HEK293 (cell line): ENCODE data around the gene C6orf89.

Source experiments
- CTCF ChIA-PET: fragments of 350-600 bp; formaldehyde crosslinking; extraction: SDS; loops from one replicate; lab custom pipeline; 2021; ENCODE audit warnings: antibody characterized with exemption; lab: Yijun Ruan, JAX
- POLR2A ChIA-PET: fragments of 300-600 bp; formaldehyde crosslinking; extraction: SDS; loops from one replicate; lab custom pipeline; 2020; ENCODE audit warnings: antibody characterized with exemption, inconsistent platforms; lab: Yijun Ruan, JAX
- H3K27ac ChIP-seq: fragments of 200-500 bp; sonication (Bioruptor generic); 2 replicates; pipeline ENCODE4 v1.5.1; 2014; ENCODE audit warnings: low read depth, low read length, control low read depth, inconsistent platforms; ENCODE audit errors: extremely low read depth
- H3K36me3 ChIP-seq, 2 experiments: fragments of 200-500 bp in 1 of 2; sonication (Bioruptor generic) in 1 of 2; 1 replicate in 1 of 2; 2 replicates in 1 of 2; pipeline ENCODE4 v1.5.1; 2014 to 2017; ENCODE audit warnings: inconsistent platforms in 2 of 2, low read length in 2 of 2; ENCODE audit not compliant: control insufficient read depth in 2 of 2, insufficient read depth in 1 of 2
- H3K4me1 ChIP-seq: fragments of 200-500 bp; sonication (Bioruptor generic); 2 replicates; pipeline ENCODE4 v1.5.1; 2014; ENCODE audit warnings: mild to moderate bottlenecking, low read length, inconsistent platforms; ENCODE audit not compliant: control insufficient read depth, insufficient read depth
- H3K4me3 ChIP-seq: 2 replicates; pipeline ENCODE4 v1.5.1; 2011; ENCODE audit warnings: low read depth, mild to moderate bottlenecking, control low read depth, low read length, moderate library complexity
- H3K9me3 ChIP-seq: fragments of 200-500 bp; sonication (Bioruptor generic); 2 replicates; pipeline ENCODE4 v1.5.1; 2014; ENCODE audit warnings: low read depth, low read length, inconsistent platforms; ENCODE audit not compliant: control insufficient read depth, insufficient read depth
- EGR2 ChIP-seq: fragments of 450-650 bp; formaldehyde crosslinking; IDR thresholded peaks from 2 replicates; pipeline ENCODE4 v1.5.1; 2016; ENCODE audit warnings: low read depth, missing biosample characterization, missing genetic modification characterization
- OSR2 ChIP-seq: fragments of 450-650 bp; formaldehyde crosslinking; IDR thresholded peaks from 2 replicates; pipeline ENCODE4 v1.5.1; 2016; ENCODE audit warnings: missing biosample characterization, missing genetic modification characterization
- PRDM1 ChIP-seq: fragments of 450-650 bp; formaldehyde crosslinking; IDR thresholded peaks from 2 replicates; pipeline ENCODE4; 2016; ENCODE audit warnings: missing biosample characterization, missing genetic modification characterization
- WT1 ChIP-seq: fragments of 450-650 bp; formaldehyde crosslinking; IDR thresholded peaks from 2 replicates; pipeline ENCODE4 v1.5.1; 2016; ENCODE audit warnings: missing biosample characterization, missing genetic modification characterization
- ZFHX2 ChIP-seq: fragments of 450-650 bp; formaldehyde crosslinking; conservative IDR thresholded peaks from 2 replicates; pipeline ENCODE4 v1.5.1; 2016; ENCODE audit warnings: missing biosample characterization, missing genetic modification characterization
- ZNF10 ChIP-seq: fragments of 450-650 bp; formaldehyde crosslinking; IDR thresholded peaks from 2 replicates; pipeline ENCODE4 v1.5.1; 2017; ENCODE audit warnings: missing biosample characterization, missing genetic modification characterization
- ZNF138 ChIP-seq: fragments of 450-650 bp; formaldehyde crosslinking; IDR thresholded peaks from 2 replicates; pipeline ENCODE4 v1.5.1; 2016; ENCODE audit warnings: missing biosample characterization, missing genetic modification characterization, borderline replicate concordance
- ZNF140 ChIP-seq: fragments of 450-650 bp; formaldehyde crosslinking; IDR thresholded peaks from 2 replicates; pipeline ENCODE4 v1.5.1; 2016; ENCODE audit warnings: missing biosample characterization, missing genetic modification characterization
- ZNF16 ChIP-seq: fragments of 450-650 bp; formaldehyde crosslinking; IDR thresholded peaks from 2 replicates; pipeline ENCODE4 v1.5.1; 2016; ENCODE audit warnings: low read depth, missing biosample characterization, missing genetic modification characterization
- ZNF174 ChIP-seq: fragments of 450-650 bp; formaldehyde crosslinking; IDR thresholded peaks from 2 replicates; pipeline ENCODE4 v1.5.0; 2017; ENCODE audit warnings: missing biosample characterization, mild to moderate bottlenecking, missing genetic modification characterization
- ZNF175 ChIP-seq: fragments of 450-650 bp; formaldehyde crosslinking; IDR thresholded peaks from 2 replicates; pipeline ENCODE4 v1.5.1; 2016; ENCODE audit warnings: missing biosample characterization, missing genetic modification characterization
- ZNF18 ChIP-seq: fragments of 450-650 bp; formaldehyde crosslinking; IDR thresholded peaks from 2 replicates; pipeline ENCODE4 v1.5.1; 2016; ENCODE audit warnings: missing biosample characterization, missing genetic modification characterization
- ZNF202 ChIP-seq: fragments of 450-650 bp; formaldehyde crosslinking; IDR thresholded peaks from 2 replicates; pipeline ENCODE4 v1.5.1; 2016; ENCODE audit warnings: missing biosample characterization, missing genetic modification characterization, borderline replicate concordance
- ZNF433 ChIP-seq: fragments of 450-650 bp; formaldehyde crosslinking; IDR thresholded peaks from 2 replicates; pipeline ENCODE4 v1.5.1; 2016; ENCODE audit warnings: missing biosample characterization, missing genetic modification characterization, low read depth
- ZNF600 ChIP-seq: fragments of 450-650 bp; formaldehyde crosslinking; IDR thresholded peaks from 2 replicates; pipeline ENCODE4 v1.5.1; 2016; ENCODE audit warnings: missing biosample characterization, missing genetic modification characterization

Gene C6orf89

DNA sequence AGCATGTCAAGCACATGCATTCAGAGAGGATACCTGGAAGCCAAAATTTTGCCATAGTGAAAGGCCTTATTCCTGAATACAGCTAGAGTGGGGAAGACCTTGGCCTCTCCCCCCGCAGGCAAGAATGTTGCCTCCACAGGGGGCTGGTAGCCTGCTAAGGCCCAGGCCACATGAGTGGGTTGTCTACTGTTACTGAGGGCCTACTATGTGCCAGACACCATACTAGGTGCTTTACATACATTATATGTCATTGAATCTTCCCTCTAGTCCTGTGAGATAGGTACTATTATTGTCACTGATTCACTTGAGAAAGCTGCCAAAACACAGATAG lies 68.1 kb downstream of the C6orf89 start:
- H3K27ac ChIP-seq: no peak overlapping the region
- H3K4me3 ChIP-seq: no peak overlapping the region
- POLR2A ChIA-PET: interaction anchor here (1.7 kb wide), 1 partner anchor 275 kb away, joined by 4 read pairs; the partner anchor contains the start of gene CDKN1A
- no peaks in the 10 kb centered on the region for H3K4me1 ChIP-seq
- TF ChIP-seq ZNF138 (tag by site-specific recombination) (no peak), ZNF10 (tag by site-specific recombination) (no peak), ZNF202 (tag by site-specific recombination) (no peak), OSR2 (no peak), ZNF600 (tag by site-specific recombination) (no peak), ZNF18 (no peak), EGR2 (tag by site-specific recombination) (no peak), ZFHX2 (tag by site-specific recombination) (no peak), ZNF433 (tag by site-specific recombination) (no peak), WT1 (no peak), ZNF16 (tag by site-specific recombination) (no peak), ZNF174 (tag by site-specific recombination) (no peak)
- H3K36me3 ChIP-seq: no peaks in the 10 kb centered on the region
- CTCF ChIA-PET: interaction anchor here (0.7 to 1.1 kb wide), 2 partner anchors 103 to 514 kb away, joined by 3 to 4 read pairs; no protein-coding TSS in a partner anchor
- H3K9me3 ChIP-seq: no peaks in the 10 kb centered on the region

DNA sequence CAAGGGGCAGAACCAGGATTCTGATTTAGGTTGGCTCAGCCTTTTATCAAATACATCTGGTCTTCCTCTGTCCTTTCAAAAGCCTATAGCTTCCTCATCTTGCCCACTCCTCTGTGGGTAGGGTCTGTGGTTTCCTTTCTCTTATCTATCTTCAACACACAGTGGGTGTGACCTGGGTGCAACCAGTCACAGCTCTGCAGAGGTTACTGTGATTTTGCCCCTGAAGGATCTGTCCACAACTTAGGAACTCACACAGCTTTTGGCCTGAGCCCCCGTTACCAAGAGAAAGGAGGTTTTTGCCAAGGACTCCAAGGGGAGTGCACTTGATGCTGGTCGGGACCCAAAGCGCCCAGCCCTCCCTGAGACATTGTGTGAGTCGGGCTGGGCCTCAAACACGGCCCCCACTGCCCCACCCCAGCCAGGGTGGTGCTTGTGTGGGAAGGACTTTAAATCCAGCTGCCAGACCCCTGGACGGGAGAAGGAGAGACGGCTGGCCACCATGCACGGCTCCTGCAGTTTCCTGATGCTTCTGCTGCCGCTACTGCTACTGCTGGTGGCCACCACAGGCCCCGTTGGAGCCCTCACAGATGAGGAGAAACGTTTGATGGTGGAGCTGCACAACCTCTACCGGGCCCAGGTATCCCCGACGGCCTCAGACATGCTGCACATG lies 68.6 kb downstream of the C6orf89 start, which contains the start of gene PI16:
Gene PI16, plus strand, starts transcription at position 477 of the 670 bp plus-strand sequence. Its CDS starts 23 bp downstream, at position 500.
- CTCF ChIA-PET: interaction anchor here (0.7 to 1.3 kb wide), 4 partner anchors 64 to 513 kb away, joined by 3 to 4 read pairs (median 4); no protein-coding TSS in a partner anchor
- Histone ChIP-seq H3K4me1 (no peaks in the 10 kb centered on the region), H3K36me3 (no peaks in the 10 kb centered on the region), H3K4me3 (no peak within 1 kb of the TSS), H3K27ac (no peak within 1 kb of the TSS), H3K9me3 (no peaks in the 10 kb centered on the region)
- no peak for TF ChIP-seq ZNF140 (tag by site-specific recombination)
- POLR2A ChIA-PET: interaction anchor here (1.7 kb wide), 1 partner anchor 276 kb away, joined by 4 read pairs; the partner anchor contains the start of gene CDKN1A

DNA sequence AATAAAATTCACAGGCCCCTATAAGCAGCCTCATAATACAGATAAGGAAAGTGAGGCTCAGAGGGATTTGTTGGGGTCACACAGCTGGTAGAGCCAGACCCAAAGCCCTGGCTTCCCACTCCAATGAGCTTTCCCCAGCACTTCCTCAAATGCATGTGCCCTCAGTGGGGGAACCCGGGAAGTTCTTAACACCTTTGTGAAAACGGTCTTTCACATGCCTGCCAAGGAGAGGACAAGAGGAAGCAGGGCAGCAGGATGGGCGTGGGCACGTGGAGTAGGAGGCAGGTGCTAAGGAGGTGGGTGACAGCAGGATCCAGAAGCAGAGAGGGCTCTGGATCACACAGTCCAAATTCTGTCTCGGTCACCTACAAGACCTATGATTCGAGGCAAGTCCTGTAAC lies 69.4 kb downstream of the C6orf89 start:
- Histone ChIP-seq H3K4me3 (no peak overlapping the region), H3K27ac (no peak overlapping the region), H3K36me3 (no peaks in the 10 kb centered on the region), H3K4me1 (no peaks in the 10 kb centered on the region), H3K9me3 (no peaks in the 10 kb centered on the region)
- 0 out of 2 replicates have a peak, but pooled peaks have one; percentile 9 for TF ChIP-seq EGR2 (tag by site-specific recombination)
- no peak for TF ChIP-seq PRDM1
- TF ChIP-seq ZFHX2 (tag by site-specific recombination): peak; percentile 27; the same call in 1 of the 2 replicates
- TF ChIP-seq ZNF175 (tag by site-specific recombination): no peak
- ChIA-PET CTCF (interaction anchor here (1.1 to 2.4 kb wide), 5 partner anchors 26 to 189 kb away, joined by 3 to 6 read pairs (median 4); partner anchors contain the start of gene C6orf89), POLR2A (interaction anchor here (1.7 kb wide), 2 partner anchors 31 to 277 kb away, joined by 4 read pairs; partner anchors contain the start of genes CDKN1A and MTCH1)
